ENCODE measurements around the gene IGSF3. TPM values are rescaled to one million over a fixed set of nuclear protein-coding genes. Genes with fewer than 3 reads are reported as not detected.
"Not testable (repeated sequence)": the region's sequence is repeated elsewhere in the genome, so short reads cannot be mapped to it uniquely, and the experiment has no call there.

The IGSF3 gene
- total RNA-seq, 2 donors from 2014 or later, result 21.4 to 30.6 TPM

- no peaks in the 10 kb centered on the region for H3K36me3 ChIP-seq
- intact Hi-C loops (cut with DNase I), result no loop called here
- no peak for DNase-seq
- H3K27ac ChIP-seq, result no peak overlapping the region
- no peaks in the 10 kb centered on the region for H3K9me3 ChIP-seq
- H3K4me3 ChIP-seq, result no peak overlapping the region
- TF ChIP-seq CTCF (IDR thresholded peaks at IDR 0.05), result no peak
- no peaks in the 10 kb centered on the region for H3K27me3 ChIP-seq
- H3K4me1 ChIP-seq, result no peaks in the 10 kb centered on the region
- no peak overlapping the region for H3K9ac ChIP-seq (ENCODE audit: low read depth in 2 of 2, low read length in 2 of 2)
Measured at GRCh38 chr1:116628448-116628847, 39.1 kb downstream of the IGSF3 start.

GRCh38 chr1:116627357-116627756, 40.2 kb downstream of the IGSF3 start:
- H3K27ac ChIP-seq; H3K9me3 ChIP-seq; H3K4me3 ChIP-seq; DNase-seq; intact Hi-C loops (cut with DNase I); H3K9ac ChIP-seq (ENCODE audit: low read depth in 2 of 2, low read length in 2 of 2); H3K4me1 ChIP-seq; H3K27me3 ChIP-seq; H3K36me3 ChIP-seq: not testable (repeated sequence)

- intact Hi-C loops (cut with DNase I); H3K27ac ChIP-seq; H3K36me3 ChIP-seq: not testable (repeated sequence)
Measured at GRCh38 chr1:116626915-116627314, 40.6 kb downstream of the IGSF3 start.

GRCh38 chr1:116625155-116625554, 42.4 kb downstream of the IGSF3 start:
- H3K9me3 ChIP-seq; H3K9ac ChIP-seq (ENCODE audit: low read depth in 2 of 2, low read length in 2 of 2); intact Hi-C loops (cut with DNase I); H3K4me1 ChIP-seq; H3K4me3 ChIP-seq; H3K27ac ChIP-seq; H3K27me3 ChIP-seq; H3K36me3 ChIP-seq; DNase-seq: not testable (repeated sequence)

More at GRCh38 chr1:116626915-116627314, 40.6 kb downstream of the IGSF3 start:
- H3K9ac ChIP-seq (ENCODE audit: low read depth in 2 of 2, low read length in 2 of 2); H3K4me1 ChIP-seq; H3K27me3 ChIP-seq; DNase-seq; H3K9me3 ChIP-seq; H3K4me3 ChIP-seq: not testable (repeated sequence)

- DNase-seq, result no peak
- no peak for TF ChIP-seq CTCF (IDR thresholded peaks at IDR 0.05)
- intact Hi-C loops (cut with DNase I), result no loop called here
- no peak overlapping the region for H3K27ac ChIP-seq
- H3K27me3 ChIP-seq, result no peaks in the 10 kb centered on the region
- no peaks in the 10 kb centered on the region for H3K36me3 ChIP-seq
- H3K4me1 ChIP-seq, result no peaks in the 10 kb centered on the region
- H3K9ac ChIP-seq (ENCODE audit: low read depth in 2 of 2, low read length in 2 of 2), result no peak overlapping the region
- no peak overlapping the region for H3K4me3 ChIP-seq
- no peaks in the 10 kb centered on the region for H3K9me3 ChIP-seq
Measured at GRCh38 chr1:116624040-116624439, 43.5 kb downstream of the IGSF3 start.

- H3K27me3 ChIP-seq; intact Hi-C loops (cut with DNase I); H3K9ac ChIP-seq (ENCODE audit: low read depth in 2 of 2, low read length in 2 of 2); H3K27ac ChIP-seq; H3K4me3 ChIP-seq; H3K9me3 ChIP-seq; DNase-seq; H3K4me1 ChIP-seq; H3K36me3 ChIP-seq: not testable (repeated sequence)
Measured at GRCh38 chr1:116622496-116622895, 45.0 kb downstream of the IGSF3 start.

- H3K4me3 ChIP-seq; H3K27ac ChIP-seq; H3K4me1 ChIP-seq; intact Hi-C loops (cut with DNase I); H3K9ac ChIP-seq (ENCODE audit: low read depth in 2 of 2, low read length in 2 of 2); H3K9me3 ChIP-seq; H3K27me3 ChIP-seq; H3K36me3 ChIP-seq; DNase-seq: not testable (repeated sequence)
Measured at GRCh38 chr1:116621756-116622155, 45.8 kb downstream of the IGSF3 start.

GRCh38 chr1:116620392-116620791, 47.1 kb downstream of the IGSF3 start:
- H3K9me3 ChIP-seq; H3K27me3 ChIP-seq; intact Hi-C loops (cut with DNase I); H3K4me3 ChIP-seq; H3K27ac ChIP-seq; H3K9ac ChIP-seq (ENCODE audit: low read depth in 2 of 2, low read length in 2 of 2); H3K36me3 ChIP-seq; H3K4me1 ChIP-seq; DNase-seq: not testable (repeated sequence)

GRCh38 chr1:116619106-116619505, 48.4 kb downstream of the IGSF3 start:
- H3K36me3 ChIP-seq; H3K4me1 ChIP-seq; H3K9ac ChIP-seq (ENCODE audit: low read depth in 2 of 2, low read length in 2 of 2); H3K9me3 ChIP-seq; intact Hi-C loops (cut with DNase I); H3K4me3 ChIP-seq; H3K27me3 ChIP-seq; H3K27ac ChIP-seq: not testable (repeated sequence)
- DNase-seq, result peak; percentile 67

GRCh38 chr1:116617808-116618207, 49.7 kb downstream of the IGSF3 start:
- H3K4me1 ChIP-seq; intact Hi-C loops (cut with DNase I); H3K9ac ChIP-seq (ENCODE audit: low read depth in 2 of 2, low read length in 2 of 2); DNase-seq; H3K9me3 ChIP-seq; H3K36me3 ChIP-seq; H3K27ac ChIP-seq; H3K27me3 ChIP-seq; H3K4me3 ChIP-seq: not testable (repeated sequence)

GRCh38 chr1:116613825-116614224, 53.7 kb downstream of the IGSF3 start:
- H3K36me3 ChIP-seq; H3K9me3 ChIP-seq; DNase-seq; H3K4me3 ChIP-seq; H3K27me3 ChIP-seq; H3K4me1 ChIP-seq; H3K9ac ChIP-seq (ENCODE audit: low read depth in 2 of 2, low read length in 2 of 2); intact Hi-C loops (cut with DNase I); H3K27ac ChIP-seq: not testable (repeated sequence)

GRCh38 chr1:116609801-116610371, 57.6 kb downstream of the IGSF3 start:
- H3K9ac ChIP-seq (ENCODE audit: low read depth in 2 of 2, low read length in 2 of 2); DNase-seq; H3K36me3 ChIP-seq; H3K27me3 ChIP-seq; H3K4me1 ChIP-seq; H3K27ac ChIP-seq; intact Hi-C loops (cut with DNase I); H3K4me3 ChIP-seq; H3K9me3 ChIP-seq: not testable (repeated sequence)
